ENCODE data around the gene MRC1. TPM values are rescaled to one million over a fixed set of nuclear protein-coding genes. Genes with fewer than 3 reads are reported as not detected.

MRC1 gene
- polyA plus RNA-seq, 3 donors: 0.11 to 0.41 (median 0.34) TPM

- H2AFZ ChIP-seq (ENCODE audit: insufficient read depth, low read depth, low read length, poor library complexity, severe bottlenecking): no peak overlapping the region
- no peak overlapping the region for H3K9ac ChIP-seq (ENCODE audit: insufficient read depth, low read length, poor library complexity, severe bottlenecking)
- no peaks in the 10 kb centered on the region for H4K20me1 ChIP-seq (ENCODE audit: insufficient read depth, low read length)
- TF ChIP-seq CTCF (IDR thresholded peaks at IDR 0.05): no peak
- Mint-ChIP-seq H3K36me3 (no peaks in the 10 kb centered on the region), H3K27me3 (ENCODE audit: low read depth in 3 of 3) (peaks cover 0 to 9% (median 0%) of the 10 kb centered on the region in 3 donors), H3K9me3 (peaks cover 0 to 3% (median 0%) of the 10 kb centered on the region in 7 donors), H3K4me1 (peaks cover 7% of the 10 kb centered on the region), H3K27ac (no peak overlapping the region), H3K4me3 (no peak overlapping the region)
- no peaks in the 10 kb centered on the region for H3K36me3 ChIP-seq (replicated peaks in 1 of 2; ENCODE audit: control insufficient read depth in 1 of 2, insufficient read depth in 2 of 2, low read length in 2 of 2)
- no peak overlapping the region for H3K4me3 ChIP-seq (replicated peaks in 1 of 3; ENCODE audit: low read depth in 2 of 3, low read length in 3 of 3)
- H3K4me2 ChIP-seq (replicated peaks; ENCODE audit: extremely low read depth, low read length, poor library complexity, severe bottlenecking): no peak overlapping the region
- intact Hi-C loops (cut with micrococcal nuclease): no loop called here
- H3K79me2 ChIP-seq (ENCODE audit: insufficient read depth, low read length): no peaks in the 10 kb centered on the region
- no peaks in the 10 kb centered on the region for H3K9me3 ChIP-seq (replicated peaks in 1 of 2; ENCODE audit: control insufficient read depth in 1 of 2, insufficient read depth in 1 of 2, low read length in 2 of 2)
- H3K27ac ChIP-seq (ENCODE audit: low read depth in 1 of 2, low read length in 2 of 2): no peak overlapping the region
- H3K27me3 ChIP-seq (ENCODE audit: control insufficient read depth in 2 of 2, insufficient read depth in 2 of 2, low read length in 2 of 2): no peaks in the 10 kb centered on the region
- no peaks in the 10 kb centered on the region for H3K4me1 ChIP-seq (ENCODE audit: control insufficient read depth in 1 of 2, insufficient read depth in 2 of 2, low read length in 2 of 2)
- DNase-seq: no peak
- no CpG with 5 or more reads among the region's 1 CpG for WGBS (ENCODE audit: insufficient coverage)
These were observed 96.9 kb downstream of the MRC1 start for GRCh38 chr10:17906002-17906401.

DNA sequence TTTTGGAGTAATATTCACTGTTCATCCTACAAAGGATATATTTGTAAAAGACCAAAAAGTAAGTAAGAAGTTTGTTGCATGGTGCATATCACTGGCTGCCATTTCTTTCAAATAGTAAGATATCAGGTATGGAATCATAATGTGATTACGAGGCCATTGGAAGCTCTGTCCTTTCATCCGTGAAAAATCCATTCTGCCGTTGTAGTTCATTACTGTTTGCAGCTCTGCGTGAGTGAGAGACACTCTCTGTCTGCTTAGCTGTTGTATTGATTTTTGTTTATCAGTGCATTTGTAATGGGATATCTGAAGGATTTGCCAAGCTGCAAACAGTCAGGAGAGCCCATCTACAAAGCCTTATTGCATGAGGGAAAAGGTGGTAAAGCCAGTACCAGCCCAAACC is 98.5 kb downstream of the MRC1 start:
- peaks cover 0 to 9% (median 0%) of the 10 kb centered on the region in 3 donors for H3K27me3 Mint-ChIP-seq (ENCODE audit: low read depth in 3 of 3)
- no peaks in the 10 kb centered on the region for H3K9me3 ChIP-seq (replicated peaks in 1 of 2; ENCODE audit: control insufficient read depth in 1 of 2, insufficient read depth in 1 of 2, low read length in 2 of 2)
- H3K4me1 ChIP-seq (ENCODE audit: control insufficient read depth in 1 of 2, insufficient read depth in 2 of 2, low read length in 2 of 2): no peaks in the 10 kb centered on the region
- H3K9me3 Mint-ChIP-seq: peaks cover 0 to 6% (median 1%) of the 10 kb centered on the region in 7 donors
- no peaks in the 10 kb centered on the region for H3K79me2 ChIP-seq (ENCODE audit: insufficient read depth, low read length)
- no peak for TF ChIP-seq CTCF (IDR thresholded peaks at IDR 0.05)
- no peak overlapping the region for H3K27ac Mint-ChIP-seq
- no peaks in the 10 kb centered on the region for H3K27me3 ChIP-seq (ENCODE audit: control insufficient read depth in 2 of 2, insufficient read depth in 2 of 2, low read length in 2 of 2)
- H3K9ac ChIP-seq (ENCODE audit: insufficient read depth, low read length, poor library complexity, severe bottlenecking): no peak overlapping the region
- no peak overlapping the region for H3K4me3 ChIP-seq (replicated peaks in 1 of 3; ENCODE audit: low read depth in 2 of 3, low read length in 3 of 3)
- no peak overlapping the region for H3K4me3 Mint-ChIP-seq
- DNase-seq: no peak
- no peaks in the 10 kb centered on the region for H4K20me1 ChIP-seq (ENCODE audit: insufficient read depth, low read length)
- 100% methylated on average over 2 of the region's 4 CpGs for WGBS (ENCODE audit: insufficient coverage)
- H3K4me2 ChIP-seq (replicated peaks; ENCODE audit: extremely low read depth, low read length, poor library complexity, severe bottlenecking): no peak overlapping the region
- no peak overlapping the region for H3K27ac ChIP-seq (ENCODE audit: low read depth in 1 of 2, low read length in 2 of 2)
- H3K36me3 ChIP-seq (replicated peaks in 1 of 2; ENCODE audit: control insufficient read depth in 1 of 2, insufficient read depth in 2 of 2, low read length in 2 of 2): no peaks in the 10 kb centered on the region
- no peak overlapping the region for H2AFZ ChIP-seq (ENCODE audit: insufficient read depth, low read depth, low read length, poor library complexity, severe bottlenecking)
- peaks cover 7% of the 10 kb centered on the region for H3K4me1 Mint-ChIP-seq
- intact Hi-C loops (cut with micrococcal nuclease): no loop called here
- H3K36me3 Mint-ChIP-seq: no peaks in the 10 kb centered on the region

Measured in CD14-positive monocyte (primary cell).